ENCODE data around the gene PPP2R1B.

GRCh38 chr11:111731821-111732220 lies 34.4 kb downstream of the PPP2R1B start:
- no peak for TF ChIP-seq CTCF (IDR thresholded peaks at IDR 0.05; ENCODE audit: insufficient read depth, low read length)
- no peak for TF ChIP-seq POLR2AphosphoS5 (IDR thresholded peaks at IDR 0.05; ENCODE audit: low read depth)
- no peak for TF ChIP-seq REST (IDR thresholded peaks at IDR 0.05; ENCODE audit: insufficient replicate concordance, low read depth)
- TF ChIP-seq GABPA (IDR thresholded peaks at IDR 0.05; ENCODE audit: low read depth), result no peak
- TF ChIP-seq SPI1 (IDR thresholded peaks at IDR 0.05; ENCODE audit: borderline replicate concordance, low read depth), result no peak

Measured in HL-60 (cell line).